Activated CD4-positive, alpha-beta T cell treated with anti-CD3 and anti-CD28 coated beads for 36 hours (primary cell): Measurements from ENCODE around the gene SNAPC2. TPM values are rescaled to one million over a fixed set of nuclear protein-coding genes. Genes with fewer than 3 reads are reported as not detected.
"Not testable (repeated sequence)": the region's sequence is repeated elsewhere in the genome, so short reads cannot be mapped to it uniquely, and the experiment has no call there.

Experiments
- ATAC-seq: fragments of 200-7000 bp; cut with Tn5 transposase; one replicate; pipeline ENCODE4 v1.10.0; 2021; ENCODE audit warnings: mild to moderate bottlenecking, moderate library complexity
- CTCF ChIA-PET: fragments of 350-600 bp; sonication (Branson Sonifier 250); formaldehyde crosslinking; loops from one replicate; lab custom pipeline; 2021; ENCODE audit warnings: antibody characterized with exemption; lab: Charles Lee
- POLR2A ChIA-PET: fragments of 350-600 bp; sonication (Branson Sonifier 250); formaldehyde crosslinking; loops from one replicate; lab custom pipeline; 2021; ENCODE audit warnings: antibody characterized with exemption, inconsistent platforms; lab: Charles Lee
- DNase-seq: peaks from one replicate; pipeline ENCODE4 v3.0.0-alpha.2; 2020
- H3K27ac Mint-ChIP-seq: one replicate; pipeline ENCODE4 v1.8.0; 2021; ENCODE audit warnings: mixed read lengths
- H3K27me3 Mint-ChIP-seq: one replicate; pipeline ENCODE4 v1.8.0; 2021; ENCODE audit warnings: mixed read lengths
- H3K36me3 Mint-ChIP-seq: one replicate; pipeline ENCODE4 v1.8.0; 2021; ENCODE audit warnings: low read depth, mixed read lengths
- H3K4me1 Mint-ChIP-seq: one replicate; pipeline ENCODE4 v1.8.0; 2021; ENCODE audit warnings: mixed read lengths
- H3K4me3 Mint-ChIP-seq: one replicate; pipeline ENCODE4 v1.8.0; 2021; ENCODE audit warnings: mild to moderate bottlenecking, moderate library complexity, mixed read lengths
- H3K9me3 Mint-ChIP-seq: one replicate; pipeline ENCODE4 v1.8.0; 2021; ENCODE audit warnings: low read depth, mixed read lengths
- intact Hi-C, 2 experiments: fragments of 100-400 bp; cut with DNase I in 1 of 2; cut with micrococcal nuclease in 1 of 2; formaldehyde crosslinking; loops; one replicate each; pipeline versions ENCODE4 v1.14.2 to v1.15.1; 2022 to 2024; cut with DNase I, micrococcal nuclease
- total RNA-seq, 2 experiments: library from RNA; stranded (reverse); gene quantifications; one replicate each; pipeline ENCODE4 v1.2.3, GENCODE V29; 2021

The SNAPC2 gene
- total RNA-seq, 2 experiments from 2014 or later = 14.6 to 16.2 TPM

DNA sequence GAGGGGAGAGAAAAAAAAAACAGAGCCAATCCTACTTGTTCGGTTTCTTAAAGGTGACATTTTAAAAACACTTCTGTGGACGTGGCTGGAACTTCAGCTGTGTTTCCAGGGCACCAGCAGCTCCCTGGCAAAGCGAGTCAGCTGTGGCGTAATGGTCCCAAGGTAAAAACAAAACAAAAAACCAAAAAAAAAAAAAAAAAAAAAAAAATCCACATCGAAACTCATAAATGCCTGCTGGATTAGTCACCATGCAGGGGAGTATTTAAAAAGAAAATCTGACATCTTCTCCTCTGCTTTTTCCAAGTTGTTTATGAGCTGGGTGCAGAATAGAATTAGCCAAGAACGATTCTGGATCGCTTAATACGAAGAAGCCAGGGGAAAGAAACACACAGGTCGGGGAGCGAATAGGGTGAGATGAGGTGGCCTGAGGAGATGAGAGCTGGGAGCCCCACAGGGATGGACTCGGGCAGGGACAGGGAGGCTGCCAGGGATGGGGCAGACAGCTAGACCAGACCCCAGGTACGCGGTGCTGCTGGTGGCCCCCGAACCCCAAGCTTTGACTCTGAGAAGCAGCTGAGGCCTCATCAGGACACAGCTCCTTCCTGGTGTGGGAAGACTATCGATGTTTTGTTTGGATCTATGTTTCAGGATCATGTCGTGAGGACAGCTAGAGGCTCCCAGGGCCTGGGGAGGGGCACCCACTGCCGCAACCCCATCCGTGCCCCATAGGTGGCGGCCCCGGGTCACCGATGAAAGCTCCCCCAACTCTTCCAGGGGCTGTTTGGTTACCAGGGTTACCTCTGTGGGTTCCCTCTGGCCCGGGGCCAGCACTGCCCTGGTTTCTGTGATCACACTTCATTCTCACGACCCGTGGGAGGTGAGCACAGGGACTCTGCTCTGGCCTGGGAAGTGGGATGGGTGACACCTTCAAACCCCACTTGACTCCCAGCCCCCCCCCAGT lies 8.9 kb downstream of the SNAPC2 start:
- peak; percentile 38 for ATAC-seq
- H3K36me3 Mint-ChIP-seq = peaks cover 20% of the 10 kb centered on the region
- CTCF ChIA-PET = interaction anchor here (0.6 to 2.5 kb wide), 11 partner anchors 9 to 728 kb away, joined by 3 to 14 read pairs (median 4); partner anchors contain the start of genes SNAPC2 and TIMM44
- DNase-seq = peak; percentile 81
- POLR2A ChIA-PET = interaction anchor here (0.7 to 2.1 kb wide), 5 partner anchors 11 to 41 kb away, joined by 3 to 9 read pairs (median 4); partner anchors contain the start of gene TIMM44
- H3K27me3 Mint-ChIP-seq = peaks cover 1% of the 10 kb centered on the region
- H3K4me3 Mint-ChIP-seq = no peak overlapping the region
- no peaks in the 10 kb centered on the region for H3K9me3 Mint-ChIP-seq
- H3K27ac Mint-ChIP-seq = no peak overlapping the region
- intact Hi-C loops = no loop called here
- H3K4me1 Mint-ChIP-seq = peaks cover 22% of the 10 kb centered on the region

DNA sequence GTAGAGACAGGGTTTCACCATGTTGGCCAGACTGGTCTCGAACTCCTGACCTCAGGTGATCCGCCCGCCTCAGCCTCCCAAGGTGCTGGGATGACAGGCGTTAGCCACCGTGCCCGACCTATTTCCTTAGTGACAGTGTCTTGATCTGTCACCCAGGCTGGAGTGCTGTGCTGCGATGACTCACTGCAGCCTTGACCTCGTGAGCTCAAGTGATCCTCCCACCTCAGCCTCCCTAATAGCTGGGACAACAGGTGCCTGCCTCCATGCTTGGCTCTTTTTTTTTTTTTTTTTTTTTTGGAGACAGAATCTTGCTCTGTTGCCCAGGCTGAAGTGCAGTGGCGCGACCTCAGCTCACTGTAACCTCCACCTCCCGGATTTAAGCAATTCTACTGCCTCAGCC lies 9.9 kb downstream of the SNAPC2 start:
- intact Hi-C loops, H3K4me3 Mint-ChIP-seq, DNase-seq, H3K9me3 Mint-ChIP-seq, H3K27me3 Mint-ChIP-seq, H3K27ac Mint-ChIP-seq, ATAC-seq: not testable (repeated sequence)
- POLR2A ChIA-PET = interaction anchor here (0.8 to 2.1 kb wide), 4 partner anchors 9 to 14 kb away, joined by 3 to 9 read pairs (median 4); partner anchors contain the start of gene TIMM44
- CTCF ChIA-PET = interaction anchor here (0.7 to 2.5 kb wide), 3 partner anchors 8 to 76 kb away, joined by 3 to 14 read pairs (median 12); partner anchors contain the start of gene TIMM44
- Mint-ChIP-seq H3K36me3 (peaks cover 24% of the 10 kb centered on the region), H3K4me1 (peaks cover 22% of the 10 kb centered on the region)

DNA sequence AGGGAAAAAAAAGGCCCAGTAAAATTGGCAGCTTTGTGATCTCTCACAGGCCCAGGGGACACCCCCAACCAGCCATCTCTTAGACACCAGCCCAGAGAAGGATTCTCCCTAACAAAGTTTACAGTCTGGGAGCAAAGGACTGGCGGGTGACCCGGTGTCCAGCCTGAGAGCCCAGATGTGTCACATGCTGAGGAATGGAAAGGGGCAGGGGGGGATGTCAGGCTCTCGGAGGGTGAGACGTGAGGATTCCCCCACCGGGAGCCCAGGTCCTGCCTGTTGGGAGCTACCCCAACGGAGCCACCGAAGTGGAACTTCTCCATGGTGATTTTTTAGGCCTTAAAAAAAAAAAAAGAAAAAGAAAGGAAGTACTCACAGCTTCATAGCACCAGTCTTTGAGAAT lies 10.6 kb downstream of the SNAPC2 start:
- ATAC-seq (no peak), DNase-seq (no peak)
- Mint-ChIP-seq H3K27ac (no peak overlapping the region), H3K27me3 (no peaks in the 10 kb centered on the region), H3K4me3 (no peak overlapping the region), H3K4me1 (peaks cover 20% of the 10 kb centered on the region), H3K36me3 (peaks cover 28% of the 10 kb centered on the region), H3K9me3 (no peaks in the 10 kb centered on the region)
- ChIA-PET CTCF (interaction anchor here (0.8 to 2.5 kb wide), 2 partner anchors 13 to 192 kb away, joined by 3 to 14 read pairs; partner anchors contain the start of gene TIMM44), POLR2A (interaction anchor here (0.8 kb wide), 1 partner anchor 10 kb away, joined by 3 read pairs; no protein-coding TSS in a partner anchor)
- intact Hi-C loops = no loop called here

DNA sequence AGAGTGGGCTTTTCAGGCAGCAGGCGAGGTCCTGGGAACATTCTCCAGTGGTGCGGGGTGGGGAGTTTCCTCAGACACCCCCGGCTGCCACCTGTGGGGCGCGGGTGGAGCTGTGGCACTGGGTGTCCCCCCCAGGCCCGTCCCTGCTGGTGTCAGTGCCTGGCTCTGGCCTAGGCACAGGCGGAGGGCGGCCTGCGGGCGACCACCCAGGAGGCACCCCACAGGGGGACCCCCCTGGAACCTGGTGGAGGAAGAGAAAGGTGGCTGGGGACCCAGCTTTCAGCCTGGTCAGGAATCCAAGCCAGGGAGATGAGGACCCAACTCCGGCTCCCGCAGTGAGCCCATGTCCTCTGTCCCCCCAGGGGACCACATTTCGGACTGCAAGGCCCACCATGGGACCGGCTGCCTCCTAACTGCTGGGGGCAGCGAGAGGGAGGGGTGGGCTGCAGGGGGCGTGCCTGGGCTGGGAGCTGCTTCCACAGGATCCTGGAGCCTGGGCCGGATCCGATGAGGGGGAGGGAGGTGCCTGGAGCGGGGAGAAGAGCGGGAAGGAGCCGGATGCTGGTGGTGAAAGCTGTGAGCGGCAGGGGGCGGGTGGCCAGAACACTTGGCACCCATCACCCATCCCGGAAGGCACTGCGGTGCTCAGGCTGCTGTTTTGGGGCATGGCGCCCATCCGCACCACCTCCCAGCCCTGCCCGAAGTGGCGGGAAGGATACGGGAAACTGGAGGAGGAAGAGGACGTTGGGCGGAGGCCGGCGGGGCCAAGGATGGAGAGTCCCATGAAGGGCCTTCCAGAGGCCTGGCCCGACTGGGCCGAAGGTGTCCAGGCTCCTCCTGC lies 11.3 kb downstream of the SNAPC2 start:
- intact Hi-C loops = no loop called here
- POLR2A ChIA-PET = no interaction called here
- Mint-ChIP-seq H3K36me3 (peaks cover 32% of the 10 kb centered on the region), H3K27me3 (no peaks in the 10 kb centered on the region), H3K4me3 (no peak overlapping the region), H3K4me1 (peaks cover 17% of the 10 kb centered on the region), H3K9me3 (no peaks in the 10 kb centered on the region), H3K27ac (no peak overlapping the region)
- DNase-seq = no peak
- CTCF ChIA-PET = interaction anchor here (0.8 kb wide), 1 partner anchor 193 kb away, joined by 3 read pairs; no protein-coding TSS in a partner anchor
- ATAC-seq = no peak

DNA sequence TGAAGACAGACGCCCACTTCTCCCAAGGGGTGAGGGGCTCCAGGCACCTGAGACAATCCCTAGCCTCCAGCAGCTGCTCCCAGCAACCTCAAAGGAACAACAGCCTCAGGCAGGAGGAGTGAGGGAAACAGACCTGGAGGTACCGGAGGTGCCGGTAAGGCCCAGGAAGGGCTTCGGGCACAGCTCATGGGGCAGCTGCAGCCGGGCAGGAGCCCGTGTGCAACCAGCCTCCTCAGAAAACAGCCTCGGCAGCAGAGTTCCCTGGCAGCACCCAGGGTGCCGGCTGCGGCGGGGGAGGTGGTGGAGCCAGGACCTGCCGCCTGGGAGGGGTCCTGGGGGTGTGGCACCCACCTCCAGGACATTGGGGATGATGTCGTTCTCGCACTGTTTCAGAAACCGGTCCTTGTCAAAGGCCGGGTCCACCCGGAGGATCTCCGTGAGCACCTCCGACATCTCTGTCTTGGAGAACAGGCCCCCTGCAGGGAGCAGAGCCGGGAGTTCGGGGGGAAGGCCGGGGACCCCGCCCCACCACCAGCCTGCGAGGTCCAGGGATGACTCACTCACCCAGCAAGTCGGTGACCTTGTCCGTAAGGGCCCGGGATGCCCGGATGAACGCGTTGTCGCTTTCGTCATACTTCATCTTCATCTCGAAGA lies 12.3 kb downstream of the SNAPC2 start:
- CTCF ChIA-PET = no interaction called here
- peaks cover 35% of the 10 kb centered on the region for H3K36me3 Mint-ChIP-seq
- H3K4me3 Mint-ChIP-seq = no peak overlapping the region
- H3K27ac Mint-ChIP-seq = no peak overlapping the region
- no peaks in the 10 kb centered on the region for H3K9me3 Mint-ChIP-seq
- DNase-seq (no peak), ATAC-seq (no peak)
- peaks cover 16% of the 10 kb centered on the region for H3K4me1 Mint-ChIP-seq
- H3K27me3 Mint-ChIP-seq = no peaks in the 10 kb centered on the region
- POLR2A ChIA-PET = no interaction called here
- intact Hi-C loops = no loop called here

DNA sequence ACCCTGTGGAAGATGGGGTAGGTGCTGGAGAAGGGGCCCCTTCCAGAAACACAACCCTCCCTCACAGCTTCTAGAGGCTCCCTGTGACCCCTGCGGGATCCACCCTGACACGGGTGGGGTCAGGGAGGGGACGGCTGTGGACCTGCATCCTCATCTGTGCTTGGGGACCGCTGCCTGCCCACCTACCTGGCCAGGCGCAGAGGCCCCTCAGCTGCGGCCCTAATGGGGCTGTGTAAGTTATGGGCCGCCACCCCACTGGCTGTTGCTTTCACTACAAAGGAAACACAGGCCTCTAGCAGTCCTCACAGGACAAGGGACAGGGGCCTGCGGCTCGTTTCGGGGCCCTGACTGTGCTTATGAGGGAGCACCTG lies 12.8 kb downstream of the SNAPC2 start:
- intact Hi-C loops = no loop called here
- peaks cover 16% of the 10 kb centered on the region for H3K4me1 Mint-ChIP-seq
- no peak overlapping the region for H3K27ac Mint-ChIP-seq
- no peak overlapping the region for H3K4me3 Mint-ChIP-seq
- ChIA-PET CTCF (no interaction called here), POLR2A (no interaction called here)
- no peaks in the 10 kb centered on the region for H3K27me3 Mint-ChIP-seq
- DNase-seq (no peak), ATAC-seq (no peak)
- no peaks in the 10 kb centered on the region for H3K9me3 Mint-ChIP-seq
- H3K36me3 Mint-ChIP-seq = peaks cover 39% of the 10 kb centered on the region

DNA sequence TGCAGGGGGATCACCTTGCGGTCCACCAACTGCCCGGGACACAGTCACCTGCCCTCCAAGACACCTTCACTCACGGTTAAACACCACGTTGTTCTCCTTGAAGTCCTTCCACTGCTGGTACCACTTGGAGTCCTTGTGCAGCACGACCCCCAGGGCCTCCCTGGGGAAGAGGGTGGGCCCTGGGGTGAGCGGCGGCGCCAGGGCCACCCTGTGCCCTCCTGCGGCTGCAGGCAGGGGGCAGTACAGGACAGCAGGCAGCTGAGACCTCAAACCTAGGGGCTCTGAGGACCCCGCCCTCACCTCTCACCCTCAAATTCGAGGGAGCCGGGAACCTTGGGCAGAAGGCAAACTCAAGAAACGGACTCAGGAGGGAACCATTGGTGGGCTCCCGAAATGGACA lies 13.3 kb downstream of the SNAPC2 start:
- ChIA-PET POLR2A (no interaction called here), CTCF (no interaction called here)
- Mint-ChIP-seq H3K4me1 (peaks cover 12% of the 10 kb centered on the region), H3K4me3 (no peak overlapping the region), H3K36me3 (peaks cover 39% of the 10 kb centered on the region), H3K27me3 (no peaks in the 10 kb centered on the region), H3K27ac (no peak overlapping the region), H3K9me3 (no peaks in the 10 kb centered on the region)
- ATAC-seq (no peak), DNase-seq (no peak)
- intact Hi-C loops = no loop called here

DNA sequence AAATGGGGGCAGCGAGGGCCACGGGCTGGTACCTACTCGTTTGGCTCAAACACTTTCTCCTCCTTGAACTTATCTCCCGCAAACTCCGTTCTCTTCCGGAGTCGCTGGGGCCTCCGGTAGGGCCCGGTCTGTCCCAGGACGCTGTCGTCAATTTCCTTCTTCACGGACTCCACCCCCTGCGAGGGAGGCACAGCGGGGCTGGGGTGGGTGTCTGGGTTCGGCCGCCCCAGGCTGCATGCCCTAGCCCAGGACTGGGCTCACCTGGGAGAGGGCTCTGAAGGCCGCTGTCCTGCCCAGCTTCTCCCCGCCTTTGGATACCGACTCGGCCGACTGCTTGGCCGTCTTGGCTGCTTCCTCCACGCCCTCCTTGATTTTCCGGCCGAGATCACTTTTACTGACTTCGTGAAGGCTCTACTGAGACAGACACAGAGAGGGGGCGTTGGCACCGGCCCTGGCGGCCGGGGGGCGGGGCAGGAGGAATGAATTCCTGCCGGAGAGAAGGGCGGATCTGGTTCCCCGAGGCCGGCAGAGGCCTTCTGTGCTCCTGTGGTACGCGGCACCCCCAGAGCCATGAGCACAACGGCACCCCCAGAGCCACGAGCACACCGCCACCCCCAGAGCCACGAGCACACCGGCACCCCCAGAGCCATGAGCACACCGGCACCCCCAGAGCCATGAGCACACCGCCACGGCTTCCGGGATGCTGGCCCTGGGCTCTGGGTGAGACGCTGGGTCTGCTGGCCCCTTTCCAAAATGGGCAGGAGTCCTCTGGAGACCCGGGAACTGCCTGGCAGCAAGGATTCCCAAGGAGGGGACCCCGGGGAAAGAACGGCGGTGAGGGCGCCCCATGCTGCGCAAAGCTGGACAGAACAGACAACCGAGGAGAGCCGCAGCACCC lies 13.9 kb downstream of the SNAPC2 start:
- intact Hi-C loops = no loop called here
- peaks cover 40% of the 10 kb centered on the region for H3K36me3 Mint-ChIP-seq
- H3K27me3 Mint-ChIP-seq = no peaks in the 10 kb centered on the region
- no peak overlapping the region for H3K27ac Mint-ChIP-seq
- ATAC-seq (no peak), DNase-seq (no peak)
- CTCF ChIA-PET = no interaction called here
- no peaks in the 10 kb centered on the region for H3K9me3 Mint-ChIP-seq
- H3K4me3 Mint-ChIP-seq = no peak overlapping the region
- H3K4me1 Mint-ChIP-seq = peaks cover 11% of the 10 kb centered on the region
- POLR2A ChIA-PET = no interaction called here

DNA sequence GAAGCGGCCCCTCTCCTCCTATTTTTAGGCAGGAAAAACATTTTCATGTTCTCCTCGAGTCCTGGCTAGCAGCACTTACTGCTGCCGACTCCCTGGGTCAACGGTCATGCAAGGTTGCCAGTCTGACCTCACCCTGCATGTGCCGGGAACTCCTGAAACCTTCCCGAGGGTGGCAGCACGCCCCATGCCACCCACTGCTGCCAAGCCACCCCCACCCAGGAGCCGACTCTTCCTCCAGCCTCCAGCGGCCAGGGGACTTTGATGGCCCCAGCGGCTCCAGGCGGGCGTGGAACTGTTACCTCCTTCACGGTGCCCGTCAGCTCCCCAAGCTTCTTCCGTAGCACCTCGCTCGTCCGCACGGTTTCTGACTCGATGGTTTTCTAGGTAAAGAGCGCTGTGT lies 14.6 kb downstream of the SNAPC2 start:
- no peak overlapping the region for H3K4me3 Mint-ChIP-seq
- peaks cover 39% of the 10 kb centered on the region for H3K36me3 Mint-ChIP-seq
- DNase-seq = no peak
- ChIA-PET POLR2A (no interaction called here), CTCF (no interaction called here)
- peaks cover 6% of the 10 kb centered on the region for H3K4me1 Mint-ChIP-seq
- no peak for ATAC-seq
- no peak overlapping the region for H3K27ac Mint-ChIP-seq
- intact Hi-C loops = no loop called here
- H3K9me3 Mint-ChIP-seq = no peaks in the 10 kb centered on the region
- H3K27me3 Mint-ChIP-seq = no peaks in the 10 kb centered on the region

DNA sequence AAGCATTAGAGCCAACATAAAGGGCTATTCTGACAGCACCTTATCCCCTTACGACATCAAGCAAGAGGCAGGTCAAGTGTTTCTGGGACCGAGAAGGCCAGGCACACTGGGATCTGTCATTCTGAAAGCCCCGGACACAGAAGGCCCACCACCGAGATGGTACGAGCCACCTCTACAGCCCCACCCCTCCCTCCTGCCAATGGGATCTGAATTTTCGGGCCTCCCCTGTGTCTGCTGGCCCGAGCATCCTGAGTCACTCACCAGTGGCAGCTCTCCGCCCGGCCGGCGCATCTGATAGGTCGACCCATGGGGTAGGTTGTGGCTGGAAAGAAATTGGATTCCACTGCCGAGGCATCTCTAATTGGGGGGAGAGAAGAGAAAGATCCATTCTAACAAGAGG lies 20.7 kb downstream of the SNAPC2 start:
- ChIA-PET POLR2A (no interaction called here), CTCF (interaction anchor here (0.8 to 2.2 kb wide), 2 partner anchors 12 to 79 kb away, joined by 4 to 7 read pairs; no protein-coding TSS in a partner anchor)
- no peak for DNase-seq
- no peak for ATAC-seq
- Mint-ChIP-seq H3K9me3 (no peaks in the 10 kb centered on the region), H3K4me1 (peaks cover 30% of the 10 kb centered on the region), H3K27me3 (no peaks in the 10 kb centered on the region), H3K4me3 (no peak overlapping the region), H3K27ac (peak overlapping the region; percentile 25), H3K36me3 (peaks cover 29% of the 10 kb centered on the region)
- intact Hi-C loops = loop anchor here in 1 of 2 experiments (5.0 to 10.0 kb wide), 2 partner anchors 314 to 381 kb away; partner anchors contain the start of genes NDUFA7 and RPS28
